AG09309 (cell line): Measurements from ENCODE around the gene TGM6.

Experiments used
- DNase-seq: peaks from one replicate; pipeline ENCODE4 v3.0.0-alpha.2; 2010; ENCODE audit warnings: low read depth
- H3K4me3 ChIP-seq: 2 replicates; pipeline ENCODE4 v1.5.1; 2011; ENCODE audit warnings: mild to moderate bottlenecking, low read depth, low read length, moderate library complexity; ENCODE audit not compliant: control insufficient read depth
- TF ChIP-seq, protein P1 (sequence below): IDR thresholded peaks from 2 replicates; pipeline ENCODE4 v1.5.1; 2011; ENCODE audit warnings: mild to moderate bottlenecking, low read depth, low read length, inconsistent platforms; ENCODE audit not compliant: insufficient read depth, control insufficient read depth; ENCODE audit errors: missing control alignments

The TGM6 gene

DNA sequence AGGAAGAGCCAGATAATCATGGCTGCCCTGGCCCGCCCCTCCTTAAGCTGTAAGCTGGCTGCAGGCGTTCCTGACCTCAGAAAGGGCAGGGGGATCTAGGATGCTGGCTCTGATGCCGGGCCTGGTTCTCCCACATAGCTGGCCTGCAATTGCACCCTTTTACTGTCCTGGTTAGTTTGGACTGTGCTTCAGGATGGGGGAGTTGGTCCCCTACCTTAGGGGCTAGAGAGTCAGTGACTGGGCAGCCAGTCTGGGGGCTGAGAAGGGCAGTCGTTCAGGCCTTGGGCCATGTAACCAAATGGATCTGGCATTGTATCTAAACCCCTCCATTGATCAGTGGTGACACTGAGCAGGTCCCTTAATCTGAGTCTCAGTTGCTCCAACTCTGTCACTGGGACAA is 44.2 kb upstream of the TGM6 start:
- H3K4me3 ChIP-seq = no peak overlapping the region
- DNase-seq = no peak
- TF ChIP-seq, protein P1, sequence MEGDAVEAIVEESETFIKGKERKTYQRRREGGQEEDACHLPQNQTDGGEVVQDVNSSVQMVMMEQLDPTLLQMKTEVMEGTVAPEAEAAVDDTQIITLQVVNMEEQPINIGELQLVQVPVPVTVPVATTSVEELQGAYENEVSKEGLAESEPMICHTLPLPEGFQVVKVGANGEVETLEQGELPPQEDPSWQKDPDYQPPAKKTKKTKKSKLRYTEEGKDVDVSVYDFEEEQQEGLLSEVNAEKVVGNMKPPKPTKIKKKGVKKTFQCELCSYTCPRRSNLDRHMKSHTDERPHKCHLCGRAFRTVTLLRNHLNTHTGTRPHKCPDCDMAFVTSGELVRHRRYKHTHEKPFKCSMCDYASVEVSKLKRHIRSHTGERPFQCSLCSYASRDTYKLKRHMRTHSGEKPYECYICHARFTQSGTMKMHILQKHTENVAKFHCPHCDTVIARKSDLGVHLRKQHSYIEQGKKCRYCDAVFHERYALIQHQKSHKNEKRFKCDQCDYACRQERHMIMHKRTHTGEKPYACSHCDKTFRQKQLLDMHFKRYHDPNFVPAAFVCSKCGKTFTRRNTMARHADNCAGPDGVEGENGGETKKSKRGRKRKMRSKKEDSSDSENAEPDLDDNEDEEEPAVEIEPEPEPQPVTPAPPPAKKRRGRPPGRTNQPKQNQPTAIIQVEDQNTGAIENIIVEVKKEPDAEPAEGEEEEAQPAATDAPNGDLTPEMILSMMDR = no peak

DNA sequence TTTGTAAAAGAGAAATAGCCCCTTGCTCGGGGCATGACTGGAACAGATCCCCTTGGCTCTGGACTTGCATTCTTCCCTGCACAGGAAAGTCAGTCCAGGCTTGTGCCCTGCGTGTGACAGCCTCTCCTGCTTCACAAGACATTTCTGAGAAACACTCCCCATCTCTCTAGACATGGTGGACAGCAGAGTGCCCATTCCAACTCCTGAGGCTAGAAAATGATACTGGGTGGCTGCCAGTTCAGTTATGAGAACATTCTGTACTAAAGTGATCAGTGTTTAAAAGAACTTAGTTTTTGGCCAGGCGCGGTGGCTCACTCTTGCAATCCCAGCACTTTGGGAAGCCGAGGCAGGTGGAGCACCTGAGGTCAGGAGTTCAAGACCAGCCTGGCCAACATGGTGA is 43.6 kb upstream of the TGM6 start:
- H3K4me3 ChIP-seq = no peak overlapping the region
- no peak for DNase-seq
- TF ChIP-seq, protein P1 = no peak

DNA sequence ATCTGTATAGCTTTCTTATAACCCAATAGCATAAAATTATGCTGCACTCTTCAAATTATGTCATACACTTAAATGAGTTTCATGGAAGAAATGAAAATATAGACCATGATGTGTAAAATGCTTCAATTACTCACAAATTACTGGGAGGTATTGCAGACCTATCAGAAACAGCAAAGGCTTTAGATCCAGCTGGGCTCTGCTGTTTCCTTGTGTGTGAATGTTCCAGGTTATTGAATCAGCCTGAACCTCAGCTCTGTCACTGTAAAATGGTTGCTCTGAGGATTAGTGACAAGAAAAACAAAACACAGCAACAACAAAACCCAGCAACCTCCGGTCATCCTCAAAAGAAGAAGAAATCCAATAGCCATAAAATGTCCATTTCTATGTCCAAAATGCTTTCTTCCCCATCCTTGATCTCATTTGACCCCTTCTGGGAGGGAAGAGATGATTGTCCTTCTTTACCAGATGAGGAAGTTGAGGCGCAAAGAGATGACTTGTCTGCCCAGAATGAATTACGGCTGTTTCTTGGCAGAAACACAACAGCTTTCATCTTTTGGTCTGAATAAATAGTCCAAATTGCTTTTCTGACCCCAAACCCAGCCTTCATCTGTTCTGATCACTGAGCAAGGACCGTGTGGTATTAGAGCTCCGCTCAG is 42.2 kb upstream of the TGM6 start:
- DNase-seq = no peak
- H3K4me3 ChIP-seq = no peak overlapping the region
- TF ChIP-seq, protein P1 = no peak

DNA sequence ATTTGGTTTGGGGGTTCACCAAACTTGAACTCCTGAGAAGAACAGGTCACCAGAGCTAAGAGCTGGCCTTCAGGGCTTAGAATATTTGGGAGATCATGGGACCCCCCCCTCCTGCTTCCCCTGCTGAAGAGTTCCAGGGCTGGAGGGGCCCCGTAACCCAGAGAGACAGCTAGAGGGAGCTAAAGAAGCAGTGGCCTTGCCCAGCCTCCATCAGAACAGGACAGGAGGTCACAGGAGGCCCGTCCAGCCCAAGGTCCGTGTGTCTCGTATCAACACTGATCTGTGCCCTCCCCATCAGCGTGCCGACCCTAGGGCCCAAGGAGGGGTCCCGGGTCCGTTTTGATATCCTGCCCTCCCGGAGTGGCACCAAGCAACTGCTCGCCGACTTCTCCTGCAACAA is 40.6 kb upstream of the TGM6 start:
- TF ChIP-seq, protein P1 = no peak

DNA sequence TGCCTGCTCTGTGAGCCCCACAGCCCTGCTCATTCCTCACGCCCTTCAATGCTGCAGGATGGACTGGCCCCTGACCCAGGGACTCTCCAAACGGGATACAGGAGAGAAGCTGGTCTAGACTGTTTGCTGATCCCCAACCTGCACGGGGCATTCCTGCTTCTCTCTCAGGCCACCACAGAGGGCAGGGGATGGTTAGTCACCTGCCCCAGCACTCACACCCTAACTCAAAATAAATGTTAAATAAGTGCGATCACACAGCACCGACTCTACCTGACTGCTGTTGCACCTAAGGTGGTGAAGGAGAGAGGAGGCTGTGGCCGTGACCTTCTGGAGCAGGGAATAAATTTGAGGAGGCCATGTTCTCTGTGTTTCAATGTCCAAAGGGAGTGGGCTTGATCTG is 39.9 kb upstream of the TGM6 start:
- H3K4me3 ChIP-seq = no peak overlapping the region
- TF ChIP-seq, protein P1 = no peak
- no peak for DNase-seq

More for the DNA sequence above, 40.6 kb upstream of the TGM6 start:
- H3K4me3 ChIP-seq = no peak overlapping the region
- no peak for DNase-seq

DNA sequence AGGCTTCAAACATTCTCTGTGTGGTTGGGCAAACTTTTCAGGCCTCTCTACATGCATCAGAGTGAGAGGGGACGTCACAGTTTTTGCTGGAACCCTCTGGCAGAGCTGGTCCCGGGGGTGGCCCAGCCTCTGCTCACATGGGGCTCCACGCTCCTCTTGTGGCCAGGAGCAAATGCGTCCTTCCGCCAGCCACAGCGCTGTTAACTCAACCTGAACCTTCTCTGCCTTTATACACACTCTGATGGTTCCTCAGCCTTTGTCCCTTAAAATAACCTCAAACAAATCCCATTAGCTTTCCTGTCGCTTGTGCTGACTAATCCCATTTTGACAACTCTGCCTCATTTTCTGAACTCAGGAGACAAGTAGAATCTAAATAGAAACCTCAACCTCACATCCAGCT is 39.4 kb upstream of the TGM6 start:
- TF ChIP-seq, protein P1 = no peak
- DNase-seq = no peak
- no peak overlapping the region for H3K4me3 ChIP-seq
